ENCODE data around the gene CCDC88C.
"Not testable (repeated sequence)": the region's sequence is repeated elsewhere in the genome, so short reads cannot be mapped to it uniquely, and the experiment has no call there.

Gene CCDC88C

GRCh38 chr14:91436266-91436665, 18.6 kb upstream of the CCDC88C start:
- not testable (repeated sequence) for H3K27me3 ChIP-seq (ENCODE audit: control insufficient read depth, insufficient read depth, low read length); H3K4me3 ChIP-seq (ENCODE audit: low read length); H3K4me1 ChIP-seq (ENCODE audit: control insufficient read depth, low read depth, low read length); H3K9ac ChIP-seq (ENCODE audit: low read length); H3K27ac ChIP-seq (ENCODE audit: low read length); H3K36me3 ChIP-seq (ENCODE audit: control insufficient read depth, low read depth, low read length)
- H3K9me3 ChIP-seq (ENCODE audit: control insufficient read depth, low read depth, low read length): peaks cover 18% of the 10 kb centered on the region

- Histone ChIP-seq H3K36me3 (ENCODE audit: control insufficient read depth, low read depth, low read length) (no peaks in the 10 kb centered on the region), H3K9me3 (ENCODE audit: control insufficient read depth, low read depth, low read length) (no peaks in the 10 kb centered on the region), H3K27me3 (ENCODE audit: control insufficient read depth, insufficient read depth, low read length) (no peaks in the 10 kb centered on the region), H3K4me3 (ENCODE audit: low read length) (no peak overlapping the region), H3K9ac (ENCODE audit: low read length) (no peak overlapping the region), H3K27ac (ENCODE audit: low read length) (no peak overlapping the region), H3K4me1 (ENCODE audit: control insufficient read depth, low read depth, low read length) (no peaks in the 10 kb centered on the region)
Measured at GRCh38 chr14:91429385-91429784, 11.8 kb upstream of the CCDC88C start.

- not testable (repeated sequence) for H3K9ac ChIP-seq (ENCODE audit: low read length); H3K27ac ChIP-seq (ENCODE audit: low read length); H3K36me3 ChIP-seq (ENCODE audit: control insufficient read depth, low read depth, low read length); H3K4me1 ChIP-seq (ENCODE audit: control insufficient read depth, low read depth, low read length); H3K4me3 ChIP-seq (ENCODE audit: low read length); H3K27me3 ChIP-seq (ENCODE audit: control insufficient read depth, insufficient read depth, low read length); H3K9me3 ChIP-seq (ENCODE audit: control insufficient read depth, low read depth, low read length)
Measured at GRCh38 chr14:91428931-91429330, 11.3 kb upstream of the CCDC88C start.

- H3K4me1 ChIP-seq (ENCODE audit: control insufficient read depth, low read depth, low read length); H3K9ac ChIP-seq (ENCODE audit: low read length); H3K36me3 ChIP-seq (ENCODE audit: control insufficient read depth, low read depth, low read length); H3K4me3 ChIP-seq (ENCODE audit: low read length); H3K27ac ChIP-seq (ENCODE audit: low read length); H3K9me3 ChIP-seq (ENCODE audit: control insufficient read depth, low read depth, low read length); H3K27me3 ChIP-seq (ENCODE audit: control insufficient read depth, insufficient read depth, low read length): not testable (repeated sequence)
Measured at GRCh38 chr14:91425531-91425944, 7.9 kb upstream of the CCDC88C start.

- no peaks in the 10 kb centered on the region for H3K9me3 ChIP-seq (ENCODE audit: control insufficient read depth, low read depth, low read length)
- no peak overlapping the region for H3K9ac ChIP-seq (ENCODE audit: low read length)
- H3K36me3 ChIP-seq (ENCODE audit: control insufficient read depth, low read depth, low read length): no peaks in the 10 kb centered on the region
- H3K27me3 ChIP-seq (ENCODE audit: control insufficient read depth, insufficient read depth, low read length): no peaks in the 10 kb centered on the region
- H3K4me1 ChIP-seq (ENCODE audit: control insufficient read depth, low read depth, low read length): no peaks in the 10 kb centered on the region
- H3K27ac ChIP-seq (ENCODE audit: low read length): no peak overlapping the region
- H3K4me3 ChIP-seq (ENCODE audit: low read length): no peak overlapping the region
Measured at GRCh38 chr14:91424813-91425530, 7.4 kb upstream of the CCDC88C start.

DNA sequence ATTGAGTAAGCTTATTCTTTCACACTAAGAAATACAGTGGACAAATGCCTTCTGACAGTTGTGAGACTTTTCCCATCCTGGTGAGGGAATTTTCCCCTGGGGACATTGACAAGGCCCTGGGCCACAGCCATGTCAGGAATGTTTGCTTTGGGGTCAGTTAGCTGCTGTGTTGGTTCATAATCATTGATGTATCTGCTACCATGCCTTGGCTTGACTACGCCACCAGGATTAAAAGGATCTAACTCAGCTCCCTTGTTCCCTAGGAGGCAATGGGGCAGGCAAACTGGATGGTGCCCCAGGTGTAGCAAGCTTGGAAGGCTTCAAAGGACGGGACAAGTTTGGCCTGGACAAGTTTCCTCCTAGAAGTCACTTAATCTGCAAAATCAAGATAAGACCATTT, 3.1 kb upstream of the CCDC88C start:
- H3K9me3 ChIP-seq (ENCODE audit: control insufficient read depth, low read depth, low read length): no peaks in the 10 kb centered on the region
- no peak overlapping the region for H3K27ac ChIP-seq (ENCODE audit: low read length)
- peaks cover 9% of the 10 kb centered on the region for H3K4me1 ChIP-seq (ENCODE audit: control insufficient read depth, low read depth, low read length)
- no peaks in the 10 kb centered on the region for H3K36me3 ChIP-seq (ENCODE audit: control insufficient read depth, low read depth, low read length)
- no peak overlapping the region for H3K9ac ChIP-seq (ENCODE audit: low read length)
- H3K27me3 ChIP-seq (ENCODE audit: control insufficient read depth, insufficient read depth, low read length): peaks cover 7% of the 10 kb centered on the region
- H3K4me3 ChIP-seq (ENCODE audit: low read length): no peak overlapping the region

DNA sequence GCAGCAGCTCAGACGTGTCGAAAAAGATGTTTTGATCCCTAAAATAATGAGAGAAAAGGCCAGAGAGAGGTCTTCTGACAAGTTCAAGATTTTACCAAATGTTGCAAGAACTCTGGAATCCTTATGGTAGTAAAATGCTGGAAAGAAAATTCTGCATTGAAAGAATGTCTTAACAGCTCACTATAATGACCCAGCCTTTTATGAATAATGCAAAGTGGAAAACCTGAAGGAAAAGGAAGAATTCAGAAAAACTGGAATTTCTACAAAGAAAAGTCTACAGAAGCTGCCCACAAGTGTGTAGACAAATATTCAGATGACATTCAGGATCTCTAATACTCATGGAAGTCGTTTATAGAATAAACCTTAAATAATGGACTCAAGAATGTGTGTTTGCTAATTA, 1.8 kb upstream of the CCDC88C start:
- Histone ChIP-seq H3K4me1 (ENCODE audit: control insufficient read depth, low read depth, low read length) (peaks cover 18% of the 10 kb centered on the region), H3K27ac (ENCODE audit: low read length) (no peak overlapping the region), H3K9ac (ENCODE audit: low read length) (no peak overlapping the region), H3K9me3 (ENCODE audit: control insufficient read depth, low read depth, low read length) (no peaks in the 10 kb centered on the region), H3K27me3 (ENCODE audit: control insufficient read depth, insufficient read depth, low read length) (peaks cover 7% of the 10 kb centered on the region), H3K4me3 (ENCODE audit: low read length) (no peak overlapping the region), H3K36me3 (ENCODE audit: control insufficient read depth, low read depth, low read length) (no peaks in the 10 kb centered on the region)

DNA sequence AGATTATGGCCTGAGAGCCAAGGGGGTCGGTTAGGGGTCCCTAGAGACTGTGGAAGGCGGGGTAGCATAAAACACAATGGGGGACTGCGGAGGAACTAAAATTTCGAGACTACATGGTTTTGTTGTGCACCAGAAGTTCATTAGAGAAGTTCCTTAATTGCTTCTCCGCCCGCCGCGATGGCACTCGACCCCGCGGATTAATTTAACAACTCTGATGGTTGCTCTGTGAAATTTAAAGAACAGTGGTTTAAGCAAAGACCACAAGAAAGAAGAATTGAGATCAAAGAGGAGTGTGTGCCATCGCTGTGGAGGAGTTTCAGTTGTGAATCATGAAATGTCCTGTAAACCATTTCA, 1.4 kb upstream of the CCDC88C start:
- peaks cover 23% of the 10 kb centered on the region for H3K4me1 ChIP-seq (ENCODE audit: control insufficient read depth, low read depth, low read length)
- no peak overlapping the region for H3K9ac ChIP-seq (ENCODE audit: low read length)
- no peak overlapping the region for H3K27ac ChIP-seq (ENCODE audit: low read length)
- H3K9me3 ChIP-seq (ENCODE audit: control insufficient read depth, low read depth, low read length): no peaks in the 10 kb centered on the region
- H3K4me3 ChIP-seq (ENCODE audit: low read length): no peak overlapping the region
- H3K36me3 ChIP-seq (ENCODE audit: control insufficient read depth, low read depth, low read length): no peaks in the 10 kb centered on the region
- H3K27me3 ChIP-seq (ENCODE audit: control insufficient read depth, insufficient read depth, low read length): peaks cover 7% of the 10 kb centered on the region

- H3K27ac ChIP-seq (ENCODE audit: low read length): no peak overlapping the region
Measured at GRCh38 chr14:91418387-91419043, 895 bp upstream of the CCDC88C start.

DNA sequence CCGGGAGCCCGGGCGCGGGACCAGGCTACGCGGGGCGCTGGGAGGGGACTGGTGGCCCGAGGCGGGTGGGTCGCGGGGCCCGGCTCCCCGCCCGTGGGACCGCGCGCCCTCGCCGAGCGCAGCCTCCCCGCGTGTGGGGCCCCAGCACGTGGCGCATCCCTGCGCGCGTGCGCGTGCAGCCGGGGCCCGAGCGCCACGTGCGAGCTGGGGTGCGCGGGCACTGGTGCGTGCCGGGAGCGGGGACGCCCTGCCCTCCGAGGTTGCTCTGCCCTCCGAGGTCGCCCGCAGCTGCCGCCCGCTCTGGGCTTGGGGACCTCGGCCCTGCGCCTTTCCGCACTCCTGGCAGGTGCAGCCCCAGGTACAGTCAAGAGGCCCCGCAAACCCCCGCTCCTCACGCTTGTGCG, 365 bp upstream of the CCDC88C start:
- H3K9me3 ChIP-seq (ENCODE audit: control insufficient read depth, low read depth, low read length): no peaks in the 10 kb centered on the region
- peaks cover 32% of the 10 kb centered on the region for H3K4me1 ChIP-seq (ENCODE audit: control insufficient read depth, low read depth, low read length)
- no peaks in the 10 kb centered on the region for H3K36me3 ChIP-seq (ENCODE audit: control insufficient read depth, low read depth, low read length)
- peak overlapping the region; percentile 23 for H3K4me3 ChIP-seq (ENCODE audit: low read length)
- peaks cover 7% of the 10 kb centered on the region for H3K27me3 ChIP-seq (ENCODE audit: control insufficient read depth, insufficient read depth, low read length)
- peak overlapping the region; percentile 24 for H3K9ac ChIP-seq (ENCODE audit: low read length)
- no peak overlapping the region for H3K27ac ChIP-seq (ENCODE audit: low read length)

More at GRCh38 chr14:91418387-91419043, 895 bp upstream of the CCDC88C start:
- peaks cover 7% of the 10 kb centered on the region for H3K27me3 ChIP-seq (ENCODE audit: control insufficient read depth, insufficient read depth, low read length)
- H3K4me1 ChIP-seq (ENCODE audit: control insufficient read depth, low read depth, low read length): peaks cover 28% of the 10 kb centered on the region
- H3K9me3 ChIP-seq (ENCODE audit: control insufficient read depth, low read depth, low read length): no peaks in the 10 kb centered on the region
- peak overlapping the region; percentile 24 for H3K9ac ChIP-seq (ENCODE audit: low read length)
- H3K4me3 ChIP-seq (ENCODE audit: low read length): peak overlapping the region; percentile 23
- no peaks in the 10 kb centered on the region for H3K36me3 ChIP-seq (ENCODE audit: control insufficient read depth, low read depth, low read length)

DNA sequence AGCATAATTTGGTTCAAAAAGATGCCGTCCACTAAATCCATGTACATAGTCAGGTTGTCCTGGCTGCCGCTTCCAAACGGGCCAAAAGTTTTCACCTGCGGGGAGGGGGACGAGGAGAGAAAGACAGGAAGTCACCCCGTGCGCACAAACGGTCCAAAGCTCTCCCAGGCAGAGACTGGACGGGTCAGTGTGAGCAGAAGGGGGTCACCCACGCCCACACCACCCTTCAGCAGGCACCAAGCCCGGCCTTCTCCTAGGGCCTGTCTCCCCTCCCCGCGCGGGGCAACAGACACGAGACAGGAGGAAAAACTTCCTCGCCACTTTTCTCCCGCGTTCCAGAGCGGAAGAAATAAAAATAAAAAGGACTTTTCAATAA, 888 bp downstream of the CCDC88C start:
- no peaks in the 10 kb centered on the region for H3K9me3 ChIP-seq (ENCODE audit: control insufficient read depth, low read depth, low read length)
- peaks cover 34% of the 10 kb centered on the region for H3K4me1 ChIP-seq (ENCODE audit: control insufficient read depth, low read depth, low read length)
- H3K4me3 ChIP-seq (ENCODE audit: low read length): peak overlapping the region; percentile 77
- no peak overlapping the region for H3K27ac ChIP-seq (ENCODE audit: low read length)
- no peaks in the 10 kb centered on the region for H3K36me3 ChIP-seq (ENCODE audit: control insufficient read depth, low read depth, low read length)
- H3K9ac ChIP-seq (ENCODE audit: low read length): peak overlapping the region; percentile 67
- H3K27me3 ChIP-seq (ENCODE audit: control insufficient read depth, insufficient read depth, low read length): peaks cover 7% of the 10 kb centered on the region

All from iPS-18a (cell line).